Fibroblast of pulmonary artery (primary cell): ENCODE data around the gene SLC9A9.

Experiments
- DNase-seq: peaks from one replicate; pipeline ENCODE4 v3.0.0-alpha.2; 2010; ENCODE audit warnings: low read depth
- H3K4me3 ChIP-seq: replicated peaks from 2 replicates; pipeline ENCODE4 v1.5.1; 2011; ENCODE audit warnings: low read depth, mild to moderate bottlenecking, control low read depth, low read length, moderate library complexity
- TF ChIP-seq, protein P1 (sequence below): IDR thresholded peaks from 2 replicates; pipeline ENCODE4 v1.5.1; 2011; ENCODE audit warnings: mild to moderate bottlenecking, control low read depth, low read length, inconsistent platforms; ENCODE audit errors: missing control alignments

Gene SLC9A9

GRCh38 chr3:143848704-143849103, 436 bp upstream of the SLC9A9 start:
- TF ChIP-seq, protein P1, sequence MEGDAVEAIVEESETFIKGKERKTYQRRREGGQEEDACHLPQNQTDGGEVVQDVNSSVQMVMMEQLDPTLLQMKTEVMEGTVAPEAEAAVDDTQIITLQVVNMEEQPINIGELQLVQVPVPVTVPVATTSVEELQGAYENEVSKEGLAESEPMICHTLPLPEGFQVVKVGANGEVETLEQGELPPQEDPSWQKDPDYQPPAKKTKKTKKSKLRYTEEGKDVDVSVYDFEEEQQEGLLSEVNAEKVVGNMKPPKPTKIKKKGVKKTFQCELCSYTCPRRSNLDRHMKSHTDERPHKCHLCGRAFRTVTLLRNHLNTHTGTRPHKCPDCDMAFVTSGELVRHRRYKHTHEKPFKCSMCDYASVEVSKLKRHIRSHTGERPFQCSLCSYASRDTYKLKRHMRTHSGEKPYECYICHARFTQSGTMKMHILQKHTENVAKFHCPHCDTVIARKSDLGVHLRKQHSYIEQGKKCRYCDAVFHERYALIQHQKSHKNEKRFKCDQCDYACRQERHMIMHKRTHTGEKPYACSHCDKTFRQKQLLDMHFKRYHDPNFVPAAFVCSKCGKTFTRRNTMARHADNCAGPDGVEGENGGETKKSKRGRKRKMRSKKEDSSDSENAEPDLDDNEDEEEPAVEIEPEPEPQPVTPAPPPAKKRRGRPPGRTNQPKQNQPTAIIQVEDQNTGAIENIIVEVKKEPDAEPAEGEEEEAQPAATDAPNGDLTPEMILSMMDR, result no peak
- H3K4me3 ChIP-seq, result peak overlapping the region; percentile 73
- no peak for DNase-seq

GRCh38 chr3:143843587-143843986, 4.7 kb downstream of the SLC9A9 start:
- H3K4me3 ChIP-seq, result no peak overlapping the region
- DNase-seq, result no peak
- TF ChIP-seq, protein P1, result no peak

- TF ChIP-seq, protein P1, result no peak
- no peak for DNase-seq
- no peak overlapping the region for H3K4me3 ChIP-seq
Measured at GRCh38 chr3:143840636-143841035, 7.6 kb downstream of the SLC9A9 start.

- TF ChIP-seq, protein P1, result no peak
- H3K4me3 ChIP-seq, result no peak overlapping the region
- DNase-seq, result no peak
Measured at GRCh38 chr3:143839980-143840379, 8.3 kb downstream of the SLC9A9 start.

DNA sequence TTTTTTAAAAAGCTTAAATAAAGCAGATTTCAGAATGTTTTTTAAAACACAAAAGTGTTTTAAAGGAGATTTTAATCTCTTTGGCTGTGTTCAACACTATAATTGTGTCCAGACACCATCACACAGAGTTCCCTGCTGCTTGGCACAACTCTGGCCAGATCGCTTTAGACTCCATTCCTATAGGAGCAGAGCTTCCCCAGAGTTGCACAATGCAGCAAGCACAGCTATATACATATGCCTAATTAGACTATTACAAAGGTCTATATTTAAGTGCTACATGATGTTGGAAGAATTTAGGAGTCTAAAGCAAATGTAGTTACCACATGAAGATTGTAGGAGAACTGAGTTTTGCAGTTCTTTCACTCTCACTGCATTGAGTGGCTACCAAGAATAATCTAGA, 11.2 kb downstream of the SLC9A9 start:
- TF ChIP-seq, protein P1, result no peak
- no peak overlapping the region for H3K4me3 ChIP-seq
- DNase-seq, result no peak

- no peak overlapping the region for H3K4me3 ChIP-seq
- TF ChIP-seq, protein P1, result no peak
- DNase-seq, result no peak
Measured at GRCh38 chr3:143835312-143835711, 13.0 kb downstream of the SLC9A9 start.

DNA sequence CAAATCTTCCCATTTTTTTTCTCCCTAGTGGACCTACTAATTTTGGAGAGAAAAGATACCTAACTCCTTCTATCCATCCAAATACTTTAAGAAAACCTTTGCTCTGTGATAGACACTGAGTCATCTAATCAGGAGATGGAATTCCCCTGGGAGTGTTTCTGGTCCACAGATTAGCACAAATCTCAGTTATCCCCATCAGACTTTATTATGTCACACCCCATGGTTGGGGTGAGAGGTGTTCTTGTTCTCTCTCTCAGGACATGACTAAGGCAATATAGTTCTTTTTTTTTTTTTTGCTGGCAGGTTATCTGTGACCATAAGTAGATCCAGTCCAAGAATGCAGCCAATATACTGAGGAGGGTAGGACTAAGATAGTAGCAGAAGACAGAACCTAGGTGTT, 15.8 kb downstream of the SLC9A9 start:
- TF ChIP-seq, protein P1, result no peak
- H3K4me3 ChIP-seq, result no peak overlapping the region
- DNase-seq, result no peak
